VCaP (cell line): Measurements from ENCODE around the gene GBP5.

ENCODE experiments used
- H3K27ac ChIP-seq: fragments of 450-650 bp; 2 replicates; pipeline ENCODE4 v1.5.1; 2017
- TF ChIP-seq, protein P1 (sequence below): fragments of 450-650 bp; conservative IDR thresholded peaks from 2 replicates; pipeline ENCODE4 v1.5.1; 2017; ENCODE audit warnings: mild to moderate bottlenecking, moderate library complexity

The GBP5 gene

DNA sequence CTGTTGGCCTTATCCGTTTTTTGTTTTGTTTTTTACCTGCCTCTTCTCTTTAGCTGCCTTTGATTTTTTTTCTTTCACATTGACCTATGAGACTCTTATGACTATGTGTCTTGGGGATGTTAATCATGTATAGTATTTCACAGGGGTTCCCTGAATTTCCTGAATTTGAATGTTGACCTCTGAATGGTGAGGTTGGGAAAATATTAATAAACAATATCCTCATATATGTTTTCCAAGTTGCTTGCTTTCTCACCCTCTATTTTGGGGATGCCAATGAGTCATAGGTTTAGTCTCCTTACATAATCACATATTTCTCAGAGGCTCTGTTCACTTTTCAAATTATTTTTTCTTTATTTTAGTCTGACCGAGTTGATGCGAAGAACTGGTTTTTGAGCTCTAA is 29.6 kb downstream of the GBP5 start:
- TF ChIP-seq, protein P1, sequence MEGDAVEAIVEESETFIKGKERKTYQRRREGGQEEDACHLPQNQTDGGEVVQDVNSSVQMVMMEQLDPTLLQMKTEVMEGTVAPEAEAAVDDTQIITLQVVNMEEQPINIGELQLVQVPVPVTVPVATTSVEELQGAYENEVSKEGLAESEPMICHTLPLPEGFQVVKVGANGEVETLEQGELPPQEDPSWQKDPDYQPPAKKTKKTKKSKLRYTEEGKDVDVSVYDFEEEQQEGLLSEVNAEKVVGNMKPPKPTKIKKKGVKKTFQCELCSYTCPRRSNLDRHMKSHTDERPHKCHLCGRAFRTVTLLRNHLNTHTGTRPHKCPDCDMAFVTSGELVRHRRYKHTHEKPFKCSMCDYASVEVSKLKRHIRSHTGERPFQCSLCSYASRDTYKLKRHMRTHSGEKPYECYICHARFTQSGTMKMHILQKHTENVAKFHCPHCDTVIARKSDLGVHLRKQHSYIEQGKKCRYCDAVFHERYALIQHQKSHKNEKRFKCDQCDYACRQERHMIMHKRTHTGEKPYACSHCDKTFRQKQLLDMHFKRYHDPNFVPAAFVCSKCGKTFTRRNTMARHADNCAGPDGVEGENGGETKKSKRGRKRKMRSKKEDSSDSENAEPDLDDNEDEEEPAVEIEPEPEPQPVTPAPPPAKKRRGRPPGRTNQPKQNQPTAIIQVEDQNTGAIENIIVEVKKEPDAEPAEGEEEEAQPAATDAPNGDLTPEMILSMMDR = no peak
- H3K27ac ChIP-seq = no peak overlapping the region
